Dedifferentiated amniotic fluid mesenchymal stem cell (primary cell): ENCODE data around the gene ZCCHC24.

Experiments used
- DNase-seq: peaks from one replicate; pipeline ENCODE4 v3.0.0-alpha.2; 2016; ENCODE audit errors: extremely low spot score

The ZCCHC24 gene

GRCh38 chr10:79399223-79399831 lies 46.1 kb downstream of the ZCCHC24 start:
- DNase-seq: peak; percentile 92

GRCh38 chr10:79398642-79399041 lies 46.8 kb downstream of the ZCCHC24 start:
- DNase-seq: no peak

GRCh38 chr10:79397575-79398303 lies 47.7 kb downstream of the ZCCHC24 start:
- no peak for DNase-seq

GRCh38 chr10:79397051-79397450 lies 48.4 kb downstream of the ZCCHC24 start:
- DNase-seq: no peak

GRCh38 chr10:79396520-79396919 lies 48.9 kb downstream of the ZCCHC24 start:
- no peak for DNase-seq

GRCh38 chr10:79394664-79395063 lies 50.8 kb downstream of the ZCCHC24 start:
- DNase-seq: no peak

GRCh38 chr10:79393924-79394610 lies 51.4 kb downstream of the ZCCHC24 start:
- DNase-seq: no peak

GRCh38 chr10:79393221-79393923 lies 52.1 kb downstream of the ZCCHC24 start:
- DNase-seq: no peak

- DNase-seq: no peak
Measured at GRCh38 chr10:79392506-79393176, 52.8 kb downstream of the ZCCHC24 start.

GRCh38 chr10:79392020-79392398 lies 53.4 kb downstream of the ZCCHC24 start:
- DNase-seq: no peak

GRCh38 chr10:79391231-79392019 lies 54.0 kb downstream of the ZCCHC24 start:
- DNase-seq: no peak

- DNase-seq: no peak
Measured at GRCh38 chr10:79390551-79391229, 54.7 kb downstream of the ZCCHC24 start.

GRCh38 chr10:79390057-79390456 lies 55.4 kb downstream of the ZCCHC24 start:
- no peak for DNase-seq

- DNase-seq: no peak
Measured at GRCh38 chr10:79387974-79388850, 57.2 kb downstream of the ZCCHC24 start.

GRCh38 chr10:79387466-79387973 lies 57.9 kb downstream of the ZCCHC24 start:
- no peak for DNase-seq

- no peak for DNase-seq
Measured at GRCh38 chr10:79386637-79387465, 58.6 kb downstream of the ZCCHC24 start.

- DNase-seq: no peak
Measured at GRCh38 chr10:79385804-79386531, 59.5 kb downstream of the ZCCHC24 start.

GRCh38 chr10:79385392-79385795 lies 60.0 kb downstream of the ZCCHC24 start:
- no peak for DNase-seq
